ENCODE data around the gene E2F2. TPM values are rescaled to one million over a fixed set of nuclear protein-coding genes. Genes with fewer than 3 reads are reported as not detected.
A peak's percentile ranks its signal among the peaks of the same experiment; 100 is the strongest.

The E2F2 gene
- total RNA-seq, 1 experiment from 2014 or later = 3.6 TPM

GRCh38 chr1:23484253-23485001, 46.6 kb downstream of the E2F2 start:
- DNase-seq (ENCODE audit: low read depth) = peak; percentile 87

GRCh38 chr1:23483321-23484252, 47.4 kb downstream of the E2F2 start, which contains the start of gene ASAP3:
TSS of gene ASAP3 (minus strand) at chr1:23484179. CDS start at chr1:23484133, 46 bp downstream.
- DNase-seq (ENCODE audit: low read depth) = peak; percentile 51

GRCh38 chr1:23481904-23482303, 49.1 kb downstream of the E2F2 start:
- no peak for DNase-seq (ENCODE audit: low read depth)

- no peak for DNase-seq (ENCODE audit: low read depth)
Observed at GRCh38 chr1:23481026-23481597, 49.9 kb downstream of the E2F2 start.

DNA sequence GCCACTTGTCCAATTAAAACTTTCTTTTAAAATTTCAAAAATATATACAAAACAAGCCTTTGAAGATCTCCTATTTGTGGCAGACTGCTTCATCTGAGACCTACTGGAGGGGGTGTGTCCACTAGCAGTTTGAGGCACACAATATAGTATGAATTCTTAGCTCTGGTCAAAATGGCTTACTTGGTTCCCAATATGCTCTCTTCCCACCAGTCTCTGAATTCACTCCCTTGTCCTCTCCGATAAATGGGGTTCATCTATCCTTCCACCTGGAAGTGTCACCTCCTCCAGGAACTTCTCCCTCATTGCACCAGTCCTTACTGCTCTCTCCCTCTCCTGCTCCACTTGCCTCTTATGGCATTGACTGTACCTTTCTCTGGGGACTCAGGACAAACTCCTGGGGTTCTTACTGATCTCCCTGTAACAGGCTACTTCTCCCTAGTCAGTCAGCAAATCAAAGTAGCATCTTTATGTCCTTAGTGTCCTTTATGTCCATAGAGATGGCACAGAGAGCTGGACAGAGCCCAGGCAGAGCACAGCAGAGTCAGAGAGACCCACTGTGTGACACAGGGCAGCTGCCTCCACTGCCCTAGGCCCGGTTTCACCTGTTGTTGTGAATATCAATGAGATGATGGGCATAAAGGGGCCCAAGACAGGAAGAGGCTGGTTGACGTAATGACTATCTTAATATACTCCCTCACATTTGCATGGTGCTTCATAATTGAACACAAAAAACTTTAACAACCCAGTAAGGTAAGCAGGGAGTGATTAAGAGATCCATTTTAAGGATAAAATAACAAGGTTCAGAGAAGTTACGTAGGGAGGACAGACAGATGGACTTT, 50.6 kb downstream of the E2F2 start:
- no peak for DNase-seq (ENCODE audit: low read depth)

- DNase-seq (ENCODE audit: low read depth) = no peak
Observed at GRCh38 chr1:23479666-23479941, 51.4 kb downstream of the E2F2 start.

DNA sequence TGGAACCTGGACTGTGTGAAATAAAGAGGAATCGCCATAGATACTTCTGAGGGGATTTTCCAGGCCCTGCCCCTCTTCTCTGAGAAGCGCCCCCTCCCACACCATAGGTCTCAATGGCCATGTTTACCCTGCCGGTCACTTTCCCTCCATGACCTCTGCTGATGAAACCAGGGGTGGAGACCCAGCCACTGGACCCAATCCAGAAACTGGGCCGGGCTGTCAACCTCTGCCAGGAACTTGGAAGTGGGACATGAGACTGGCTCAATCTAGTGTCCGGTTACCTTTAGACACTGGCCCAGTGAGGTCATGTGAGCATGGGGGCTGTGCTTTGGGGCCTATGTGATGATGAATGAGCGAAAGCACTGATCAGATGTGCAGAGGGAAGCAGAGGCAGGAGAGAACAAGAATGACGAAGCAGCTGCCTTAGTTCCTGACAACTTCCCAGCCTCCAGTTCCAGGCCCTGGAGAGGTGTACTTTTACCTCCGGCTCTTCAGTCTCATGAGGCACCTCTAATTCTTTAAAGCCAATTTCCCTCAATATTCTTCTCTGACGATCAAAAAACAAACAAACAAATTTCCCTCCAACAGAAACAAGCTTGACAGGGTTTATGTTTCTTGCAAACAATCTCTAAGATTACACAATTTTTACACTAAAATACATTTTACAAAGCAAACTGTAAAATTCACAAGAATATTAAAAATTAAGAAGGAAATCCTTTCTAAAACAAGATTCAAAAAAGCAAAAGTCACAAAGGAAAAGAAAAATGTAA, 52.0 kb downstream of the E2F2 start:
- no peak for DNase-seq (ENCODE audit: low read depth)

DNA sequence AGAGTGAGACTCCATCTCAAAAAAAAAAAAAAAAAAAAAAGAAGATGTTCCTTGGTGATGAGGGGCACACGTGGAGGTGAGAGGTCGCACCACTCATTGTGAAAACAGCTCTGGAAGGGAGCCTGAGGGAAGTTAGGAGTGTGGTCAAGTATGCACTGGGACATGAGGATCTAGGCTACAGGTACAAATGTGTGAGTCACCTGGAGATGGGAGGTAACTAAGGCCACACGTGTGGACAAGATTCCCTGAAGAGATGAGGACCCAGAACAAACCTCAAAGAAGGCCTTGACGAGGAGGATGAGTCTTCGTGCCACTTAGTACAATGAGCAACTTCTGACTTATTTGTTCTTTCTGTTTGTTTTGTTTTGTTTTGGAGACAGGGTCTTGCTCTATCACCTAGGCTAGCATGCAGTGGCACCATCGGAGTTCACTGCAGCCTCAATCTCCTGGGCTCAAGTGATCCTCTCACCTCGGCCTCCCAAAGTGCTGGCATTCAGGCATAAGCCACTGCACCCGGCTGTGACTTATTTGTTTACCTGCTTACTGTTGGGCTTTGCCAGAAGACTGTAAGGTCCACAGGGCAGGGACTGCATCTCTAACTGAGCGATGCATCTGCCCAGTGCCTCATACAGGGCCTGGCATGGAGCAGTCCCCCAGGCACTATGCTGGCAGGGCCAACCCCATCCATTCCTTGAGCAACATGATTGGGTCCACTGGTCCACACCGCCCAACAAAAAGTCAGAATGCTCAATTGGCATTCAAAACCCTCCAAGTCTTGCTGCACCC, 53.5 kb downstream of the E2F2 start:
- peak; percentile 83 for DNase-seq (ENCODE audit: low read depth)

DNA sequence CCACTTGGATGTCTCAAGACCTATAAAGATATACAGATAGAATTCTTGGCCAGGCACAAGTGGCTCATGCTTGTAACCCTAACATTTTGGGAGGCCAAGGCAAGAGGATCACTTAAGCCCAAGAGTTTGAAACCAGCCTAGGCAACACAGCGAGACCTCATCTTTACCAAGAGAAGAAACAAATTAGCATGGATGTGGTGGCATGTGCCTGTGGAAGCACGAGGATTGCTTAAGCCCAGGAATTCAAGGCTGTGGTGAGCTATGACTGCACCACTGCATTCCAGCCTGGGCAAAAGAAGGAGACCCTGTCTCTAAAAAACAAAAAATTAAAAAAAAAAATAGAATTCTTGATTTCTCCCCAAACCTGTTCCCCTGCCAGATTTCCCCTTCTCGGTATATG, 55.4 kb downstream of the E2F2 start:
- peak; percentile 65 for DNase-seq (ENCODE audit: low read depth)

GRCh38 chr1:23475134-23475628, 55.9 kb downstream of the E2F2 start:
- peak; percentile 97 for DNase-seq (ENCODE audit: low read depth)

GRCh38 chr1:23473037-23473800, 57.8 kb downstream of the E2F2 start:
- peak; percentile 87 for DNase-seq (ENCODE audit: low read depth)

DNA sequence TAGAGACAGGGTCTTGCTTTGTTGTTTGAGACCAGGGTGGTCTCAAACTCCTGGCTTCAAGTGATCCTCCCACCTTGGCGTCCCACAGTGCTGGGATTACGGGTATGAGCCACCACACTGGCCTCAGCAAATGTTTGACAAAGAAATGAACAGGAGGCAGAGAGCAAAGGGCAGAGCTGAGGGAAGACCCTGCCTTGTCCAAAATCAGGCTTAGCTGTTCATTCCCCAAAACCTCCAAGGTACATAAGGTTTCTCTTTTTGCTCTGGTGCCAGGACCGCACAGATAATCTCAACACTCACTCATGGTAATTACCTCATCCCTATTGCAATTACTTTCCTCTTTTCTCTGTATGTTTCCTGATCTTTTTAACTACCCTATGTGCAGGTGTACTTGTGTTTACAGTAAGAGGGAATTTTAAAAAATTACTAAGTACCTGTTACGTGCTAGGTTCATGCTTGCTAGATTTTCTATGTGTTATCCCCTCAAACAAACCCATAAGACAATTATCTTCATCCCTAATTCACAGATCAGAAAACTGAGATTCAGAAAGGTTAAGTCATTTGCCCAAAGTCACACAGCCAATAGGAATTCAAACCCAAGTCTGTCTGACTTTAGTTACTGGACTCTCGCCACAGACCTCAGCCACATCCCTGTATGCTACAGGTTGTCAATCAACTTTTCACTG, 58.5 kb downstream of the E2F2 start:
- DNase-seq (ENCODE audit: low read depth) = no peak

DNA sequence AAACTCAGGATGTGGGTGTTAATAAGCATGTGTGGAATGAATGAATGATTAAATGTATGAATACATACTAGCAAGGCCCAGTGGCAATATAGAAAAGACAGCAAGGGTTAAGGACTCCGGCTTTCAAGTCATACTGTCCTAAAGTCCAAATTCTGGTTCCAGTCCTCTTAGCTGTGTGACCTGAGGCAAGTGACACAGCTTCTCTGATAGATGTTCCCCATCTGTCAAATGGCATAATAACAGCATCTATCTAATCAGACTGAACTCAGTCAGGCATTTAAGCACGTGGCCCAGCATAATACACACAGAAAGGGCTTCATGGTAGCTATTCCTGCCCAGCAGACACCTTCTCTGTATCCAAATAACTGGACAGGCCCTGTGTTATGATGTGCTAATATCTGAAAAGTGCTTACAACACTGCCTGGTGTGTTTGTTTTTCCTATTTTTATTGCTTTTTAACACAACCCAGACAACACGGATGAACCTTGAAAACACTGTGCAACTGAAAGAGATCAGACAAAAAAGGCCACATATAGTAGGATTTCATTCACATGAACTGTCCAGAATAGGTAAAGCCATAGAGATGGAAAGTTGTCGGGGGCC, 59.5 kb downstream of the E2F2 start:
- no peak for DNase-seq (ENCODE audit: low read depth)

GRCh38 chr1:23470282-23471070, 60.6 kb downstream of the E2F2 start:
- DNase-seq (ENCODE audit: low read depth) = peak; percentile 90

DNA sequence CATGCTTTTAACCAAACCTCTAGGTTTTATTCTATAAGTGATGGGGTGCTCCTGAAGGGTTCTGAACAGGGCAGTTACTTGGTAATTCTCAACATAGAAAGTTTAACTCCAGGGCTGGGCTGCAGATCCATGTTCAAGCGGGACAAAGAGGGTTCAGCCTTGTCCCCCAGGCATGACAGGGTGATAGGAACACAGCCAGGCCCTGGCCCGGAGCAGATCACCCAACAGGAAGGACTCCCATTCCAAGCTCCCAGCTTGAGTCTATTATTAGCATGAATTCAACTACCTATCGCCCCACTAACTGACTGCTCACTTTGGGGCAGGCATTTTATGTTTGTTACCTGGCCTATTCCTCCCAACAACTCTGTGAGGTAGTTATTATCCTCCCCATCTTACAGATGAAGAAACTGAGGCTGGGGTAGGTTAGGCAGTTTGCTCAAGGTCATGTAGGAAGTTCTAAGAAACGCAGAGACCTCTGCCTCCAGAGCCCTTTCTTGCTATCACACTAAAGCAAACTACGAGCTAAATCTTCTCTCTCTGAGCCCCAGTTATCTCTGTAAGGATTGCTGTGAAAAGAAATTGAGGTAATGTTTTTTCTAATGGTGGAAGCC, 61.6 kb downstream of the E2F2 start:
- DNase-seq (ENCODE audit: low read depth) = no peak

- no peak for DNase-seq (ENCODE audit: low read depth)
Observed at GRCh38 chr1:23466423-23466989, 64.5 kb downstream of the E2F2 start.

DNA sequence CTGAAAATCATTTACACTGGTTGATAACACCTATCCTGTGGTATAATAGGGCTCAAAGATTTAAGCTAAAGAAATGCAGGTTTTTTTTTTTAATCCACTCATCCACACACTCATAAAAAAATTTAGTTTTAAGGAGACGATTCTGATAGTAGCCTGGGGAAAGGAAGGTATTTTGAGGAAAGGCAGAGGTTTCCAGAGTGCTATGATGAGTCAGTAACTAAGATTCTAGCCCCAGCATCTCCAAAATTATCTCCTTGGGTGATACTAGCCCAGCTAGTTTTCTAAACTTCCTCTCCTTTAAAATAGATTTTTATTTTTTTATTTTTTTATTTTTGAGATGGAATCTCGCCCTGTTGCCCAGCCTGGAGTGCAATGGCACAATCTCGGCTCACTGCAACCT, 67.7 kb downstream of the E2F2 start:
- peak; percentile 43 for DNase-seq (ENCODE audit: low read depth)

All from M059J (cell line).